Upper lobe of left lung (tissue), 6 donors: ENCODE results near the gene SPAG16. TPM values are rescaled to one million over a fixed set of nuclear protein-coding genes. Genes with fewer than 3 reads are reported as not detected.

Experiments
- ATAC-seq, 2 donors: fragments of 200-7000 bp; cut with Tn5 transposase; one replicate each; pipeline ENCODE4 v1.9.1; 2022; ENCODE audit warnings: mild to moderate bottlenecking in 2 of 2, moderate library complexity in 2 of 2; ENCODE audit not compliant: low FRiP score in 2 of 2
- DNase-seq, 2 donors: peaks; one replicate each; pipeline ENCODE4 v3.0.0-alpha.2; 2019 to 2020
- H3K27ac ChIP-seq, 4 donors: fragments of 200-600 bp; sonication (generic); one replicate each; pipeline ENCODE4 v1.5.1; 2016 to 2019
- H3K27me3 ChIP-seq, 4 donors: fragments of 200-600 bp; sonication (generic); one replicate each; pipeline ENCODE4 v1.5.1; 2017 to 2019
- H3K36me3 ChIP-seq, 4 donors: fragments of 200-600 bp; sonication (generic); one replicate each; pipeline ENCODE4 v1.5.1; 2016 to 2019
- H3K4me1 ChIP-seq, 4 donors: fragments of 200-600 bp; sonication (generic); one replicate each; pipeline ENCODE4 v1.5.1; 2018 to 2019
- H3K4me3 ChIP-seq, 4 donors: fragments of 200-600 bp; sonication (generic); one replicate each; pipeline ENCODE4 v1.5.1; 2017 to 2019; ENCODE audit warnings: mild to moderate bottlenecking in 2 of 4, moderate library complexity in 1 of 4
- H3K9me3 ChIP-seq, 4 donors: fragments of 200-600 bp; sonication (generic); one replicate each; pipeline ENCODE4 v1.5.1; 2018 to 2019
- EP300 ChIP-seq, 4 donors: sonication (generic); formaldehyde crosslinking; IDR thresholded peaks; one replicate each; pipeline ENCODE4 v1.5.1; 2017; ENCODE audit warnings: antibody characterized with exemption in 4 of 4, control low read depth in 2 of 4
- POLR2A ChIP-seq, 4 donors: fragments of 450-650 bp; IDR thresholded peaks; one replicate each; pipeline ENCODE4 v1.5.1; 2016 to 2017; ENCODE audit warnings: antibody characterized with exemption in 4 of 4, mild to moderate bottlenecking in 2 of 4
- POLR2AphosphoS5 ChIP-seq, 2 donors: sonication (generic); formaldehyde crosslinking; IDR thresholded peaks; one replicate each; pipeline ENCODE4 v1.5.1; 2017; ENCODE audit warnings: antibody characterized with exemption in 2 of 2
- WGBS, 2 donors: methylation state at CpG; one replicate each; pipeline ENCODE4 v1.1.5; 2017 to 2018; 5-methylcytosine and 5-hydroxymethylcytosine counted together
- total RNA-seq, 6 donors: library from RNA; depleted of rRNA in 4 of 6; stranded (reverse); fragments of >200 nt in 4 of 6; gene quantifications; one replicate each; pipeline versions ENCODE4 v1.1.0 to v1.2.1, GENCODE V29; 2016 to 2021
- TF ChIP-seq, protein P1 (sequence below), 6 experiments: fragments of 450-650 bp in 4 of 6; fragments of 200-600 bp in 2 of 6; sonication (generic) in 2 of 6; IDR thresholded peaks; one replicate each; pipeline ENCODE4 v1.5.1; 2016 to 2019; ENCODE audit warnings: antibody characterized with exemption in 6 of 6
- donor health status: DM: no; HTN: no; CAD: no; lungs with moderate emphysema.
- donor health status: DM: no; HTN: yes; CAD: no; lungs with severe emphysema.

The SPAG16 gene
- total RNA-seq, 6 donors from 2014 or later: 9.7 to 65.0 (median 12.9) TPM

DNA sequence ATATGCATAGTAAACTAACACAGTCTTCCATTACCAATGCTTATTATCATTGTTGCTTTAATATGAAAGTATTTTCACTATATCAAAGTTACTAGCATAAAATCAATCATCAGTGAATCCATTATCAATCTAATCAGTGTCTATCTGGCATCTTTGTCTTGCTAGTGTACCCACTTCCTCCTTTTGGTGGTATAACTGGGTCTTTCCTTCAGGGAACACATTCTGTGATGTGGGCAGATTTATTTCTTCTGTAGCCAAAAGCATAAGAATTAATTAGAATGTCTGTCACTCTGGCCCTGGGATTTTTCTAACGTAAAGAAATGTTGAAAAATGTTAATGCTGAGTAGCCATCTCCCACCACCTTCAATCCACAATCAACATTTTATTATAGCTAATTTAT, 970.8 kb downstream of the SPAG16 start:
- WGBS, 2 donors: 79 to 82% methylated on average over 1 of the region's 1 CpG
- ATAC-seq: no peak
- TF ChIP-seq, protein P1, sequence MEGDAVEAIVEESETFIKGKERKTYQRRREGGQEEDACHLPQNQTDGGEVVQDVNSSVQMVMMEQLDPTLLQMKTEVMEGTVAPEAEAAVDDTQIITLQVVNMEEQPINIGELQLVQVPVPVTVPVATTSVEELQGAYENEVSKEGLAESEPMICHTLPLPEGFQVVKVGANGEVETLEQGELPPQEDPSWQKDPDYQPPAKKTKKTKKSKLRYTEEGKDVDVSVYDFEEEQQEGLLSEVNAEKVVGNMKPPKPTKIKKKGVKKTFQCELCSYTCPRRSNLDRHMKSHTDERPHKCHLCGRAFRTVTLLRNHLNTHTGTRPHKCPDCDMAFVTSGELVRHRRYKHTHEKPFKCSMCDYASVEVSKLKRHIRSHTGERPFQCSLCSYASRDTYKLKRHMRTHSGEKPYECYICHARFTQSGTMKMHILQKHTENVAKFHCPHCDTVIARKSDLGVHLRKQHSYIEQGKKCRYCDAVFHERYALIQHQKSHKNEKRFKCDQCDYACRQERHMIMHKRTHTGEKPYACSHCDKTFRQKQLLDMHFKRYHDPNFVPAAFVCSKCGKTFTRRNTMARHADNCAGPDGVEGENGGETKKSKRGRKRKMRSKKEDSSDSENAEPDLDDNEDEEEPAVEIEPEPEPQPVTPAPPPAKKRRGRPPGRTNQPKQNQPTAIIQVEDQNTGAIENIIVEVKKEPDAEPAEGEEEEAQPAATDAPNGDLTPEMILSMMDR (IDR thresholded peaks at IDR 0.05): no peak
- TF ChIP-seq EP300 (IDR thresholded peaks at IDR 0.05) (no peak), POLR2A (IDR thresholded peaks at IDR 0.05) (no peak), POLR2AphosphoS5 (IDR thresholded peaks at IDR 0.05) (no peak)

DNA sequence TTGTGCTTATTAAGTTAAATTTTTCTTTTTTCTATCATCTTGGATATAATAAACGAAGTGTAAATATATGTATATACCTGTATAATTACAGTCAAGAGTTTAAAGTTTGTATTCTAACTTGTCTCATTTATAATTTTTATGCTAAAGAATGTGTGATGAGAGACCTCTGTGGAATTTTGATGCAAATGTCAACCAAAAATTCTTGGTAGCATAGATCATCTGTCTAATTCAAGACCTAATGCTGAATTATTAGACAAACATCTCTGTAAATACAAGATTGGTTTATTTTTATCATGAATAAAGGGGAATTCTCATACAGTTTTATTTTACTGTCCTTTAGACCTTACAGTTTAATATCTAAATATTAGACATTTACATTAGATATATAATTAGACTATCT, 977.4 kb downstream of the SPAG16 start:
- 73 to 81% methylated on average over 1 of the region's 1 CpG for WGBS, 2 donors
- Histone ChIP-seq H3K4me1 (no peaks in the 10 kb centered on the region), H3K9me3 (no peaks in the 10 kb centered on the region), H3K27ac (no peak overlapping the region), H3K27me3 (no peaks in the 10 kb centered on the region), H3K36me3 (no peaks in the 10 kb centered on the region), H3K4me3 (no peak overlapping the region)
- ATAC-seq: no peak
- DNase-seq: no peak
- no peak for TF ChIP-seq EP300 (IDR thresholded peaks at IDR 0.05)
- TF ChIP-seq POLR2AphosphoS5 (IDR thresholded peaks at IDR 0.05): no peak
- TF ChIP-seq, protein P1 (IDR thresholded peaks at IDR 0.05): no peak
- no peak for TF ChIP-seq POLR2A (IDR thresholded peaks at IDR 0.05)

More for the DNA sequence above, 970.8 kb downstream of the SPAG16 start:
- Histone ChIP-seq H3K27me3 (no peaks in the 10 kb centered on the region), H3K27ac (no peak overlapping the region), H3K4me3 (no peak overlapping the region), H3K4me1 (no peaks in the 10 kb centered on the region), H3K36me3 (no peaks in the 10 kb centered on the region), H3K9me3 (no peaks in the 10 kb centered on the region)
- DNase-seq: no peak

DNA sequence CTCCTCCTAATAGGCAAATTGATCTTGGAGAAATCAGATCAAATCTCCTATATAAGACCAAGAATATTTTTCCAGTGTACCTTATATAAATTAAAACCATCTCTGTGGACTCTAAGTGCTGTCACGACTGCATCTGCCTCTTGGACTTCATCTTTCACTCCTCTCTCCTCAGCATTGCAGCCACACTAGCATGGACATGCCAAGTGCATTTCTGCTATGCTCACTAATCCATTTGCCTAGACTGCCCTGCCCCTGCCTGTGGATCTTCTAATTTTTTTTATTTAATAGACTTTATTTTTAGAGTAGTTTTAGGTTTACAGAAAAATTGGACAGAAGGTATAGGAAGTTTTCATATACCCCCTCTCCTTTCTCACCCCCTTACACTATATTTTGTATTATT, 979.9 kb downstream of the SPAG16 start:
- H3K9me3 ChIP-seq: no peaks in the 10 kb centered on the region
- 55 to 56% methylated on average over 1 of the region's 1 CpG for WGBS, 2 donors
- H3K4me1 ChIP-seq: no peaks in the 10 kb centered on the region
- no peaks in the 10 kb centered on the region for H3K36me3 ChIP-seq
- ATAC-seq (no peak), DNase-seq (no peak)
- H3K27me3 ChIP-seq: no peaks in the 10 kb centered on the region
- TF ChIP-seq, protein P1 (IDR thresholded peaks at IDR 0.05): no peak
- TF ChIP-seq EP300 (IDR thresholded peaks at IDR 0.05) (no peak), POLR2A (IDR thresholded peaks at IDR 0.05) (no peak), POLR2AphosphoS5 (IDR thresholded peaks at IDR 0.05) (no peak)
- no peak overlapping the region for H3K27ac ChIP-seq
- no peak overlapping the region for H3K4me3 ChIP-seq

DNA sequence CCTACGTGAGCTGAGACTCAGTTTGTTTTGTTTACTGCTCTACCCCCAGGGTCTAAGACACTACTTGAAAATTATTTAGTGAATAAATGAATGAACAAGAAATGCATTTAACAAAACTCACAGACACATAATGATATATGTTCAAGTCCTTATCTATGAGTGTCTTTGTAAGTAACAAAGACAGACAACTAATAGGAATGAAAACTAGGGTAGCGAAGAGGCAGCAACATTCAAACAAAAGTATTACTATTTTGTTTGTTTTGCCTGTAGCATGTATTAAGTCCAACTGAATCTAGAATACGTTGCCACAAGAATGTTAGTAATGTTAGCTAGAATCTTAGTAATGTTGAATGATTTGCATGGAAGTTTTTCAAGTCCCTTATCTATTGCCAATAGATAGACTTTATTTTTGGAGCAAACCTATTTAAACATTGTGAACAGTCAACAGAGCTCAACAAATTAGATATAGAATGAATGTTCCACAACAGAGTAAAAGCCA, 981.8 kb downstream of the SPAG16 start:
- Histone ChIP-seq H3K27me3 (no peaks in the 10 kb centered on the region), H3K4me1 (no peaks in the 10 kb centered on the region), H3K36me3 (no peaks in the 10 kb centered on the region), H3K9me3 (no peaks in the 10 kb centered on the region), H3K27ac (no peak overlapping the region), H3K4me3 (no peak overlapping the region)
- TF ChIP-seq POLR2A (IDR thresholded peaks at IDR 0.05) (no peak), POLR2AphosphoS5 (IDR thresholded peaks at IDR 0.05) (no peak), EP300 (IDR thresholded peaks at IDR 0.05) (no peak)
- TF ChIP-seq, protein P1 (IDR thresholded peaks at IDR 0.05): no peak
- DNase-seq (no peak), ATAC-seq (no peak)
- whole genome bisulfite sequencing, 2 donors: 65 to 66% methylated on average over 3 of the region's 3 CpGs

DNA sequence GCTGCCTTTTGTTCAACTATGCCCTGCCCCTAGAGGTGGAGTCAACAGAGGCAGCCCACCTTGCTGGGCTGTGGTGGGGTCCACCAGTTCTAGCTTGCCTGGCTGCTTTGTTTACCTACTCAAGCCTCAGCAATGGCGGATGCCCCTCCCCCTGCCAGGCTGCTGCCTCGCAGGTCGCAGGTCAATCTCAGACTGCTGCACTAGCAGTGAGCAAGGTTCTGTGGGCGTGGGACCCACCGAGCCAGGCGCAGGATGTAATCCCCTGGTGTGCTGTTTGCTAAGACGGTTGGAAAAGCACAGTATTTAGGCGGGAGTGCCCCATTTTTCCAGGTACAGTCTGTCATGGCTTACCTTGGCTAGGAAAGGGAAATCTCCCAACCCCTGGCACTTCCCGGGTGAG, 993.6 kb downstream of the SPAG16 start:
- Histone ChIP-seq H3K27me3 (no peaks in the 10 kb centered on the region), H3K9me3 (no peaks in the 10 kb centered on the region), H3K4me1 (no peaks in the 10 kb centered on the region), H3K27ac (no peak overlapping the region), H3K4me3 (no peak overlapping the region), H3K36me3 (no peaks in the 10 kb centered on the region)
- DNase-seq (peak in 1 of 2 donors; percentile 25), ATAC-seq (no peak)
- 83 to 100% methylated on average over 1 to 9 of the region's 9 CpGs for WGBS, 2 donors
- TF ChIP-seq POLR2A (IDR thresholded peaks at IDR 0.05): no peak
- TF ChIP-seq, protein P1 (IDR thresholded peaks at IDR 0.05): no peak
- no peak for TF ChIP-seq POLR2AphosphoS5 (IDR thresholded peaks at IDR 0.05)
- no peak for TF ChIP-seq EP300 (IDR thresholded peaks at IDR 0.05)
